HG02588 (cell line): ENCODE data around the gene CEMP1.

ENCODE experiments used
- ATAC-seq: cut with Tn5 transposase; IDR thresholded peaks from one replicate; pipeline ENCODE4 v1.9.1; 2021; ENCODE audit warnings: mild to moderate bottlenecking, moderate library complexity; ENCODE audit not compliant: unreplicated experiment

Gene CEMP1

GRCh38 chr16:2486645-2487516 lies 44.3 kb downstream of the CEMP1 start:
- ATAC-seq, result peak; percentile 64

GRCh38 chr16:2485811-2486507 lies 45.2 kb downstream of the CEMP1 start:
- ATAC-seq, result no peak

GRCh38 chr16:2484898-2485508 lies 46.2 kb downstream of the CEMP1 start:
- no peak for ATAC-seq

- no peak for ATAC-seq
Observed at GRCh38 chr16:2483939-2484897, 47.0 kb downstream of the CEMP1 start.

- ATAC-seq, result no peak
Observed at GRCh38 chr16:2482708-2483534, 48.3 kb downstream of the CEMP1 start.

- no peak for ATAC-seq
Observed at GRCh38 chr16:2482249-2482648, 49.0 kb downstream of the CEMP1 start.

GRCh38 chr16:2481676-2482075 lies 49.5 kb downstream of the CEMP1 start:
- no peak for ATAC-seq

GRCh38 chr16:2480948-2481347 lies 50.3 kb downstream of the CEMP1 start:
- ATAC-seq, result no peak
